Amygdala (tissue), 56 donors: Measurements from ENCODE around the gene DNAI1.

Source experiments
- DNase-seq, 56 donors: peaks; one replicate each; lab custom pipeline; 2025; lab: John Stamatoyannopoulos, UW

Gene DNAI1

GRCh38 chr9:34554211-34555001 is 95.8 kb downstream of the DNAI1 start:
- DNase-seq = no peak

DNA sequence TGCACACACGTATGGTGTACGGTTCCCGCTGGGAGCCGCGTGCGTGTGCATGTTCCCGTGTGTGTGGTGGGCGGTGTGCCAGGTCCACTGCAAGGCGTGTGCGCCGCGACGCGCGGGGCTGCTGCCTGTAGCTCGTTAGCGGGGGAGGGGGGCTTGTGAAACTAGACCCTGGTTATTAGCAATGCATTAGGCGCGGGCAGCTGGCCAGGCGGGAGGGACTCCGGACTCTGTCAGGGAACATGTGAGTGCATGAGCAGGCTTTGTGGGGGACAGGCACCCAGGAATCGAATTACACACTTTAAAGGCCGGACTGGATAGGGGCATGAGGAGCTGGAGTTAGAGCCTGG is 96.4 kb downstream of the DNAI1 start:
- no peak for DNase-seq

- no peak for DNase-seq
Observed at GRCh38 chr9:34555500-34555899, 96.9 kb downstream of the DNAI1 start.

DNA sequence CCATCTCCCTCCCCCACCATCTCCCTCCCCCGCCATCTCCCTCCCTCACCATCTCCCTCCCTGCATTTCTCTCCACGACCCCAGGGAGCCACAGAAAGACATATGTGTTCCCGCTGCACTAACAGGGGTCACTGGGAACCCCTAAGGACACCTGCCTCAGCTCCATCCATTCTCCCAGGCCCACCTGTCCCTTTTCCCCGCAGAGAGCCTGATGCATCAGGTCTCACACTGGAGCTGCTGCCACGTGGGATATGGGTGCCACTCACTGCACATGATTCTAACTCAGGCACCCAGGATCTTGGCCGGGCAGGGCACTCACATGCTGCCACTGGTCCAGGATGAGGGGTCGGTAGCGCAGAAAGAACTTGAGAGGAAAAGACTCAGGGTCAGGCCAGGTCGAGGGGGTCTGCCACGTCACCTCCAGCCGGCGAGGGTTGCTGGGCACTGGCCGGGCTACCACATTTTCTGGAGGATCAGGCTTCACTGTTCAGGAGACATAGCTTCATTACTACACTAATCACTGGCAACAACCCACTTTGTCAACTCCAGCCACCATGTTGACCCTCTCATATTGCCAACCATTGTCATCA is 97.4 kb downstream of the DNAI1 start:
- DNase-seq = no peak

- DNase-seq = no peak
Observed at GRCh38 chr9:34556949-34557348, 98.3 kb downstream of the DNAI1 start.

- no peak for DNase-seq
Observed at GRCh38 chr9:34557426-34558321, 99.1 kb downstream of the DNAI1 start.

DNA sequence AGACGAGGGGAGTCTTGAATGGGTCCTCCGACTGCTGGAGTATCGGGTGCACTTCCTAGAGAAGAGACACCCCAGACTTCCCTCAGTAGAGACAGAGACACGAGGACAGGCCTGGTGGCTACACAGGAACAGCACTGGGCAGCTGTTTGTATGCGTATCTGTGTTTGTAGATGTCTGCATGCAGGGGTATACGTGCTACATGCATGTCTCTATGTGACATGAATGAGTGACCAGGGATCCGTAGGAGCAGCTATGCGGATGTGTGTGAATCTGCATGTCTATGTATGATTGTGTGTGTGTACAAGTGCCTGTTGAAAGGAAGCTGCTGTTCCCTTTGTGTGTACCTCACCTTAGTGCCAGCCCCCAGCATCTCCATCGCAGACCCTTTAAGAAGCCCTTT is 99.8 kb downstream of the DNAI1 start:
- no peak for DNase-seq

DNA sequence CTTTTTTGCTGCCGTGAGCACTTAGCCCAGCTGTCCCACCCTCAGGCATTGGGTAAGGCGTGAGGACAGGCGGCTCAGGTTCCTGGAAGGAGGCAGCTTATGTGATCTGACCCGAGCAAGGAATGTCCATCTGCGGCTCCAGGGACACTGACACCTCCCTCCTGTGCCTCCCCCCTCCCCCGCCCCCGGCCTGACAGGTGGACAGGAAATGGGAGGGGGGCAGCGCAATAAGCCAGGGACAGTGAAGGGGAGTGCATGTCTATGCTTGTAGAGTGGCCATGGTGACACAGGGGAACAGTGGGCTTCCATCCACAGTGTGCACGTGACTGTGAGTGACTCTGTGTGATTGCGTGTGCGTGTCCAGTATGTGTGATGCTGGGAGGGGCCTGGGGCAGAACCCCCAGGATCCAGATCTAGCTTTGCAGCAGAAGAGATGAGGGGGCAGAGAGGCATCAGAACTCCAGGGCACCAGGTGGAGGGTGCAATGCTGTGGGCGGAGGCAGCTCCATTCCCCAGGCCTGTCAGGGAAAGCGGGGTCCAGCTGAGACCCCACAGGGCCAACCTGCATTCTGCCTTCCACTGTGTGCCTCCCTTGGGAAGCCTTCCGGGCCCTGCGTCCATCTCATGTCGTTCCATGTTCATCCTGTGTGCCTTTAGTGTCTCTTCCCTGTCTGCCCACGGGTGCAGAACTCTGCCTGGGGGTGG is 100.5 kb downstream of the DNAI1 start:
- DNase-seq = no peak

- DNase-seq = peak in 9 of 56 donors; percentile 18 to 51 (median 30)
Observed at GRCh38 chr9:34559624-34560455, 101.2 kb downstream of the DNAI1 start.

GRCh38 chr9:34560599-34561214 is 102.1 kb downstream of the DNAI1 start:
- DNase-seq = no peak

- no peak for DNase-seq
Observed at GRCh38 chr9:34562135-34562745, 103.6 kb downstream of the DNAI1 start.

- no peak for DNase-seq
Observed at GRCh38 chr9:34563262-34563661, 104.7 kb downstream of the DNAI1 start.

GRCh38 chr9:34564617-34565016 is 106.0 kb downstream of the DNAI1 start:
- no peak for DNase-seq

GRCh38 chr9:34565856-34566255 is 107.3 kb downstream of the DNAI1 start:
- DNase-seq = no peak

GRCh38 chr9:34566322-34566721 is 107.7 kb downstream of the DNAI1 start:
- DNase-seq = no peak

GRCh38 chr9:34566972-34567371 is 108.4 kb downstream of the DNAI1 start:
- no peak for DNase-seq

- no peak for DNase-seq
Observed at GRCh38 chr9:34568133-34568532, 109.5 kb downstream of the DNAI1 start.

DNA sequence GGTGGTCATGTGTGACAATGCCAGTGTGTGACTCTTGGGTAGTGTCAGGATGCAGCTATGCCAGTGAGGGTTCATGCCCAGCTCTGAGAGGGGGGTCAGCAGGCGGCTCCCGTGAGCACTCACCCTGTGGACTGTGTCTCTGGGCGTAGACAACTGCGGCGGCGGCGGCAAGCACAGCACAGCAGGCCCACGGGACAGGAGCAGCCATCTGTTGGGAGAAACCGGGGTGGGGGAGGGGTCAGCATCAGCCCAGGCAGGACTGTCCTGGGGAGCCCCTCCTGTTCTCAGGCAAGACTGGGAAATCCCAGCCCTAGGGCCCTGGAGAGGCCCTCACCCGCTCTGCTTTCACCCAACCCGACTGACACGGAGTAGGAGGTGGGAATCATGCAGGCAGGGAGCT is 110.2 kb downstream of the DNAI1 start:
- DNase-seq = no peak

- DNase-seq = peak in 1 of 56 donors; percentile 25
Observed at GRCh38 chr9:34570376-34570775, 111.8 kb downstream of the DNAI1 start.
